Stimulated activated CD4-positive, alpha-beta T cell treated with anti-CD3 and anti-CD28 coated beads, Interleukin-15, amount 100 ng/mL, for 24 hours (primary cell): ENCODE data around the gene SCT.

Experiments used
- DNase-seq: peaks from one replicate; pipeline ENCODE4 v3.0.0-alpha.2; 2020

Gene SCT

GRCh38 chr11:581342-581741 lies 45.6 kb downstream of the SCT start:
- DNase-seq: no peak

GRCh38 chr11:579830-580601 lies 47.0 kb downstream of the SCT start:
- DNase-seq: no peak

- DNase-seq: no peak
Observed at GRCh38 chr11:578276-579035, 48.5 kb downstream of the SCT start.

- no peak for DNase-seq
Observed at GRCh38 chr11:577611-577894, 49.4 kb downstream of the SCT start.

- no peak for DNase-seq
Observed at GRCh38 chr11:576811-577610, 50.0 kb downstream of the SCT start.
